ENCODE data around the gene CASP1.
"Not testable (repeated sequence)": the region's sequence is repeated elsewhere in the genome, so short reads cannot be mapped to it uniquely, and the experiment has no call there.

The CASP1 gene

DNA sequence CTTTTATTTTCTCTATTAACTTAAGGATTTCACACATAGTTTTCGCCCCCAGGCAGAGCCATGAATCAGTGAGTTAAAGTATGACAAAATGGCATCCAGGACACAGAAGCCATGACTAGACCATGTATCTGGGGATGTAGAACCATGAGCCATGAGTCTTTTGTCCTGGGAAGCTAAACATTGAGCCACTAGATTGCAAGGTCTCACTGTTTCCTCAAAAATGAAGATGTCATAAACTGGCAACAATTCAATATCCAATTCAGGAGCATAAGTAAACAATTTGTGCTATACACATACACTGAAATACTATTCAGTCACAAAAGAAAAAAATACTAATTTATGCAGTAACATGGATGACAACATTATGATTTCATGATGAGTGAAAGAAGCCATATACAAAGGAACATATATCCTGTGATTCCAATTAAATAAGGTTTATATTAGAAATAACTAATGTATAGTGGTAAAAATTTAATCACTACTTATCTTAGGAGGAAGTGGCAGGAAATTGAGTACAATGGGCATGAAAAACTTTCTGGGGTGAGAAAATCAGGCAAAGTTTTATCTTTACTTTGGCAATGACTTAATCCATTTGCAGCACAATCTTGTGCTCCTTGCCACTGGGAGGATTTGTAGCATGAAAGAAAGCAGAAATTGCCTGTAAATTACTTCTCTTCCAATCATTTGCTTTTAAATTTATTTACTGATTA lies 38.7 kb upstream of the CASP1 start (continued):
- TF ChIP-seq, protein P1, sequence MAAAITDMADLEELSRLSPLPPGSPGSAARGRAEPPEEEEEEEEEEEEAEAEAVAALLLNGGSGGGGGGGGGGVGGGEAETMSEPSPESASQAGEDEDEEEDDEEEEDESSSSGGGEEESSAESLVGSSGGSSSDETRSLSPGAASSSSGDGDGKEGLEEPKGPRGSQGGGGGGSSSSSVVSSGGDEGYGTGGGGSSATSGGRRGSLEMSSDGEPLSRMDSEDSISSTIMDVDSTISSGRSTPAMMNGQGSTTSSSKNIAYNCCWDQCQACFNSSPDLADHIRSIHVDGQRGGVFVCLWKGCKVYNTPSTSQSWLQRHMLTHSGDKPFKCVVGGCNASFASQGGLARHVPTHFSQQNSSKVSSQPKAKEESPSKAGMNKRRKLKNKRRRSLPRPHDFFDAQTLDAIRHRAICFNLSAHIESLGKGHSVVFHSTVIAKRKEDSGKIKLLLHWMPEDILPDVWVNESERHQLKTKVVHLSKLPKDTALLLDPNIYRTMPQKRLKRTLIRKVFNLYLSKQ (tag by site-specific recombination; IDR thresholded peaks at IDR 0.05; ENCODE audit: borderline replicate concordance) = no peak
- no peak for TF ChIP-seq ZNF776 (tag by site-specific recombination; IDR thresholded peaks at IDR 0.05; ENCODE audit: borderline replicate concordance)

DNA sequence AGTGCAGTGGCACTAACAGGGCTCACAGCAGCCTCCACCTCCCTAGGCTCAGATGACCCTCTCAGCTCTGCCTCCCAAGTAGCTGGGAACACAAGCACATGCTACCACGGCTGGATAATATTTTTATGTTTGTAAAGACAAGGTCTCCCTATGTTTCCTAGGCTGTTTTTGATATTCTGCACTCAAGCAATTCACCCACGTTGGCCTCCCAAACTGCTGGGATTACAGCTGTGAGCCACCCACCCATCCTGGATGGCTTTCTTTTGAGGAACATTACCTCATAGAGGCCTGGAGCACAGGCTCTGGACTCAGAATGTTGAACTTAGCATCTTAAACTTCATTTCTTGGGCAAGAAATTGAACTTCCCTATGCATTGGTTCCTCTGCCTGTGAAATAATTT lies 37.1 kb upstream of the CASP1 start:
- CTCF ChIA-PET; POLR2A ChIA-PET; H3K4me1 ChIP-seq (ENCODE audit: control insufficient read depth, insufficient read depth, low read length); H3K4me3 ChIP-seq (ENCODE audit: low read depth, low read length); H3K27ac ChIP-seq (ENCODE audit: extremely low read depth, low read depth, low read length); H3K9me3 ChIP-seq (ENCODE audit: control insufficient read depth, insufficient read depth, low read depth, low read length); H3K36me3 ChIP-seq (ENCODE audit: control insufficient read depth in 2 of 2, insufficient read depth in 1 of 2, low read length in 2 of 2): not testable (repeated sequence)

DNA sequence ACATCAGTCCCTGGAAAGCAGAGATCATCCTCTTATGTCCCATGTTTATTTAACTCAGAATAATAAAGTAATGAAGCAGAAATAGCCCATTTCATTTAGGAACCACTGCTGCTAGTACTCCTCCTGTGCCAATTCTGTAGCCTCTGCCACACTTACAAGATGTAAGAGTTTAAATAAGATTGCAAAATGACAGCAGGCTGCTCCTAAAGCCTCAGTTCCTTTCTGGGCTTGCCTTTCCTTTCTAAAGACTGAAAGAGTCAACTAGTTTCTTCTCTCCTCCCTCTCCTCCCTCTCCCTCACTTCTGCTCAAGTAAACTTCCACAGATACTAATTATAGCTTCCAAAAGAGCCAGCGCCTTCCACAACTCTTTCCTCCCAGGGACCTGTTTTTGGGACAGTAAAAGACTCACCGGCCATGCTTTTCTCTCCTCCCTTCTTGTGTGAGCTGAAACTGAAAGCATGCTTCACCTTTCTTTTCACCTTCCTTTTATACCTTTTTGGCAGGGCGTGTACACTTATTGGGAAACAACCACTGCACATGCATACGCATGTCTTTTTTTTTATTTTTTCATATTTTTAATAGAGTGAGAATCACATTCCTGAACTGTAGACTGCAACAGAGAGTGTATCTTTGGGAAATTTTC lies 36.3 kb upstream of the CASP1 start:
- Histone ChIP-seq H3K36me3 (ENCODE audit: control insufficient read depth in 2 of 2, insufficient read depth in 1 of 2, low read length in 2 of 2) (no peaks in the 10 kb centered on the region), H3K4me3 (ENCODE audit: low read depth, low read length) (no peak overlapping the region), H3K27ac (ENCODE audit: extremely low read depth, low read depth, low read length) (no peak overlapping the region), H3K4me1 (ENCODE audit: control insufficient read depth, insufficient read depth, low read length) (no peaks in the 10 kb centered on the region), H3K9me3 (ENCODE audit: control insufficient read depth, insufficient read depth, low read depth, low read length) (no peaks in the 10 kb centered on the region)
- CTCF ChIA-PET = no interaction called here
- POLR2A ChIA-PET = no interaction called here
- TF ChIP-seq OVOL3 (tag by site-specific recombination; IDR thresholded peaks at IDR 0.05) (no peak), SP2 (tag by site-specific recombination; IDR thresholded peaks at IDR 0.05) (no peak), ZNF830 (tag by site-specific recombination; IDR thresholded peaks at IDR 0.05; ENCODE audit: low read depth) (no peak), ZNF202 (tag by site-specific recombination; IDR thresholded peaks at IDR 0.05; ENCODE audit: borderline replicate concordance) (no peak)
- TF ChIP-seq, protein P2, sequence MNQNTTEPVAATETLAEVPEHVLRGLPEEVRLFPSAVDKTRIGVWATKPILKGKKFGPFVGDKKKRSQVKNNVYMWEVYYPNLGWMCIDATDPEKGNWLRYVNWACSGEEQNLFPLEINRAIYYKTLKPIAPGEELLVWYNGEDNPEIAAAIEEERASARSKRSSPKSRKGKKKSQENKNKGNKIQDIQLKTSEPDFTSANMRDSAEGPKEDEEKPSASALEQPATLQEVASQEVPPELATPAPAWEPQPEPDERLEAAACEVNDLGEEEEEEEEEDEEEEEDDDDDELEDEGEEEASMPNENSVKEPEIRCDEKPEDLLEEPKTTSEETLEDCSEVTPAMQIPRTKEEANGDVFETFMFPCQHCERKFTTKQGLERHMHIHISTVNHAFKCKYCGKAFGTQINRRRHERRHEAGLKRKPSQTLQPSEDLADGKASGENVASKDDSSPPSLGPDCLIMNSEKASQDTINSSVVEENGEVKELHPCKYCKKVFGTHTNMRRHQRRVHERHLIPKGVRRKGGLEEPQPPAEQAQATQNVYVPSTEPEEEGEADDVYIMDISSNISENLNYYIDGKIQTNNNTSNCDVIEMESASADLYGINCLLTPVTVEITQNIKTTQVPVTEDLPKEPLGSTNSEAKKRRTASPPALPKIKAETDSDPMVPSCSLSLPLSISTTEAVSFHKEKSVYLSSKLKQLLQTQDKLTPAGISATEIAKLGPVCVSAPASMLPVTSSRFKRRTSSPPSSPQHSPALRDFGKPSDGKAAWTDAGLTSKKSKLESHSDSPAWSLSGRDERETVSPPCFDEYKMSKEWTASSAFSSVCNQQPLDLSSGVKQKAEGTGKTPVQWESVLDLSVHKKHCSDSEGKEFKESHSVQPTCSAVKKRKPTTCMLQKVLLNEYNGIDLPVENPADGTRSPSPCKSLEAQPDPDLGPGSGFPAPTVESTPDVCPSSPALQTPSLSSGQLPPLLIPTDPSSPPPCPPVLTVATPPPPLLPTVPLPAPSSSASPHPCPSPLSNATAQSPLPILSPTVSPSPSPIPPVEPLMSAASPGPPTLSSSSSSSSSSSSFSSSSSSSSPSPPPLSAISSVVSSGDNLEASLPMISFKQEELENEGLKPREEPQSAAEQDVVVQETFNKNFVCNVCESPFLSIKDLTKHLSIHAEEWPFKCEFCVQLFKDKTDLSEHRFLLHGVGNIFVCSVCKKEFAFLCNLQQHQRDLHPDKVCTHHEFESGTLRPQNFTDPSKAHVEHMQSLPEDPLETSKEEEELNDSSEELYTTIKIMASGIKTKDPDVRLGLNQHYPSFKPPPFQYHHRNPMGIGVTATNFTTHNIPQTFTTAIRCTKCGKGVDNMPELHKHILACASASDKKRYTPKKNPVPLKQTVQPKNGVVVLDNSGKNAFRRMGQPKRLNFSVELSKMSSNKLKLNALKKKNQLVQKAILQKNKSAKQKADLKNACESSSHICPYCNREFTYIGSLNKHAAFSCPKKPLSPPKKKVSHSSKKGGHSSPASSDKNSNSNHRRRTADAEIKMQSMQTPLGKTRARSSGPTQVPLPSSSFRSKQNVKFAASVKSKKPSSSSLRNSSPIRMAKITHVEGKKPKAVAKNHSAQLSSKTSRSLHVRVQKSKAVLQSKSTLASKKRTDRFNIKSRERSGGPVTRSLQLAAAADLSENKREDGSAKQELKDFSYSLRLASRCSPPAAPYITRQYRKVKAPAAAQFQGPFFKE (tag by site-specific recombination; IDR thresholded peaks at IDR 0.05; ENCODE audit: borderline replicate concordance) = no peak
- TF ChIP-seq, protein P3, sequence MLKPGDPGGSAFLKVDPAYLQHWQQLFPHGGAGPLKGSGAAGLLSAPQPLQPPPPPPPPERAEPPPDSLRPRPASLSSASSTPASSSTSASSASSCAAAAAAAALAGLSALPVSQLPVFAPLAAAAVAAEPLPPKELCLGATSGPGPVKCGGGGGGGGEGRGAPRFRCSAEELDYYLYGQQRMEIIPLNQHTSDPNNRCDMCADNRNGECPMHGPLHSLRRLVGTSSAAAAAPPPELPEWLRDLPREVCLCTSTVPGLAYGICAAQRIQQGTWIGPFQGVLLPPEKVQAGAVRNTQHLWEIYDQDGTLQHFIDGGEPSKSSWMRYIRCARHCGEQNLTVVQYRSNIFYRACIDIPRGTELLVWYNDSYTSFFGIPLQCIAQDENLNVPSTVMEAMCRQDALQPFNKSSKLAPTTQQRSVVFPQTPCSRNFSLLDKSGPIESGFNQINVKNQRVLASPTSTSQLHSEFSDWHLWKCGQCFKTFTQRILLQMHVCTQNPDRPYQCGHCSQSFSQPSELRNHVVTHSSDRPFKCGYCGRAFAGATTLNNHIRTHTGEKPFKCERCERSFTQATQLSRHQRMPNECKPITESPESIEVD (tag by site-specific recombination; IDR thresholded peaks at IDR 0.05) = no peak

DNA sequence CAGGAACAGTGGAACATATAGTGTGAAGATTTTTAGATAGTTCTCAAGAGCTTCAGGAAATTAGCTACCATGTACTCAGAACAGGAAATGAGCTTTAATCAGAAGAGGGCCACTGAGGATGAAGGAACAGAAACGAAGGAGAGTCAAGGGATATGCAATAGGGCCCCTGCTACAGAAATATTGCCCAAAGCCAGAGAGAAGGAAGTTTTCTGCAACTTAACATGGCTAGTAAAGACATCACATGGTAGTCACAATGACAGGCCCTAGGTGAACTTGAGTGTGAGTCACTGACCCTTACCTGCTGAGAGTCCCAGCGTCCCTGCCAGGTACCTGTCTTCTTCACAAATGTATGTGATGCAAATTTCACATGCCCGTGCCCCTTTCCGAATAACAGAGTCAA lies 35.4 kb upstream of the CASP1 start:
- Histone ChIP-seq H3K9me3 (ENCODE audit: control insufficient read depth, insufficient read depth, low read depth, low read length) (no peaks in the 10 kb centered on the region), H3K36me3 (ENCODE audit: control insufficient read depth in 2 of 2, insufficient read depth in 1 of 2, low read length in 2 of 2) (no peaks in the 10 kb centered on the region), H3K4me1 (ENCODE audit: control insufficient read depth, insufficient read depth, low read length) (no peaks in the 10 kb centered on the region), H3K27ac (ENCODE audit: extremely low read depth, low read depth, low read length) (no peak overlapping the region), H3K4me3 (ENCODE audit: low read depth, low read length) (no peak overlapping the region)
- ChIA-PET POLR2A (no interaction called here), CTCF (no interaction called here)
- TF ChIP-seq ZNF23 (tag by site-specific recombination; IDR thresholded peaks at IDR 0.05; ENCODE audit: borderline replicate concordance) = no peak

DNA sequence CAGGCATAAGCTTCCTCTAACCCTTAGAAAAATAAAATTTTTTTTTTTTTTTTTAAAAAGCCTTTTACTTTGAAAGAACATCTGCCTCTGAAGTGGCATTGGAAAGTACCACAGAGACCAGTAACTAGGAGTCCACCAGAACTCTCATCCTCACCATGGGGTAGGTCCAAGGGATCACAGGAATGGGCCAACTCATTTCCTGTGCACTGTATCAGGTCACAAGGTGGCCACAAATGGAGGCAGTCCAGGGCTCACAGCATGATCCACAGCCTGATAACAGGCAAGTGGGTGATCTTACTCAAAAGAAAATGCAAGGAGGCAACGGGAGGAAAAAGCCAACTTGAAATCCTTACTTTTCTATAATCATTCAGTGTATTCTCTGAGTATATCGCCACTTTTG lies 34.8 kb upstream of the CASP1 start:
- H3K4me3 ChIP-seq (ENCODE audit: low read depth, low read length); H3K9me3 ChIP-seq (ENCODE audit: control insufficient read depth, insufficient read depth, low read depth, low read length); H3K4me1 ChIP-seq (ENCODE audit: control insufficient read depth, insufficient read depth, low read length); H3K36me3 ChIP-seq (ENCODE audit: control insufficient read depth in 2 of 2, insufficient read depth in 1 of 2, low read length in 2 of 2); CTCF ChIA-PET; H3K27ac ChIP-seq (ENCODE audit: extremely low read depth, low read depth, low read length): not testable (repeated sequence)
- POLR2A ChIA-PET = interaction anchor here (0.5 kb wide), 1 partner anchor 301 kb away, joined by 3 read pairs; no protein-coding TSS in a partner anchor

DNA sequence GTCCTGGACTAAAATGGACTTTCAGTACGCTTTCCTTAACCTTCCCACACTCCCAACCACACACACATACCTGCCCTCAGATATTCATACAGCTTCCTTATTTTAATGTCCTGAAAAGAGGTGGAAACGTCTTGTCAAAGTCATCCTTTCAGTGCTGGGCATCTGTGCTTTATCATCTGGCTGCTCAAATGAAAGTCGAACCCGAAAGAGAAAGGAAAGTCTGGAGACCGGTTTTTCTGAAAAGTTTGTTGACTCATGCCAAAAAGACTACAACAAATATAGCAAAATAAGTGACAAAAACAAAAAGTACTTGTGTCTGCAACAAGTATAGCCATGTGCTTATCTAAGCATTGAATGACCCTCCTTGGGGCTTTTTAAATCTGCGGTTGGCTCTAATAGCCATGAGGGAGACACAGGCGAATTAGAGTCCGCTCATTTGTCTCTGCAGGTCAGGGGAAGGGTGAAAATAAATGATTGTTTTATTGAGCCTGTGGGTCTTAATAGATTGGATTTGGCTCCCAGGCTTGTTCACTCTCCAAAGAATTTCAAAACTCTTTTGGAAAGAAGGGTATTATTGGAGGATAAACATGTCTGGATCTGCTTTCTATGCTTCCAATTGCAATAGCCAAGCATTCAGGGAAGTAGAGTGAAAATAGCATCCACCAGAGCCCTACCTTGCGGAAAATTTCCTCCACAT lies 28.4 kb upstream of the CASP1 start:
- H3K4me3 ChIP-seq (ENCODE audit: low read depth, low read length); H3K36me3 ChIP-seq (ENCODE audit: control insufficient read depth in 2 of 2, insufficient read depth in 1 of 2, low read length in 2 of 2); POLR2A ChIA-PET; H3K4me1 ChIP-seq (ENCODE audit: control insufficient read depth, insufficient read depth, low read length); H3K9me3 ChIP-seq (ENCODE audit: control insufficient read depth, insufficient read depth, low read depth, low read length); H3K27ac ChIP-seq (ENCODE audit: extremely low read depth, low read depth, low read length): not testable (repeated sequence)
- CTCF ChIA-PET = interaction anchor here (0.7 kb wide), 1 partner anchor 598 kb away, joined by 4 read pairs; no protein-coding TSS in a partner anchor

Measured in HEK293 (cell line).